ENCODE data around the gene UQCRC2.
A peak's percentile ranks its signal among the peaks of the same experiment; 100 is the strongest.
"Not testable (repeated sequence)": the region's sequence is repeated elsewhere in the genome, so short reads cannot be mapped to it uniquely, and the experiment has no call there.

The UQCRC2 gene

DNA sequence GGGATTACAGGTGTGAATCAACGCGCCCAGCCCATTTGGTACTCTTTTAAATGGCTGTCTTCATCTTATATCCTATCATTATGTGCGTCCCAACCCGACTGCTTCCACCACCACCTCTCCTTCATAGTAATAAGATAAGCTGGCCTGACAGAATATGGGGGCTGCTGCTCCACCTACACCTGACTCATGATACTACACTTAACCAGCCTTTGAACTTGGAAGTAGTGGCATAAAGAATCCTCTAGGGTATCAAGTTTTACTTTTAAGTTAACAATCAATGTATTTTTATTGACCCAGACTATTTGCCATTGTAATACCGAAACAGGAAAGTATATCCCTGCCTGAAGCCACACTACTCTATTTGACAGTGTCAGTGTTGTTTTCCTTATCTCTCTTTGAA lies 28.9 kb downstream of the UQCRC2 start:
- DNase-seq (ENCODE audit: low read depth in 2 of 2): no peak

DNA sequence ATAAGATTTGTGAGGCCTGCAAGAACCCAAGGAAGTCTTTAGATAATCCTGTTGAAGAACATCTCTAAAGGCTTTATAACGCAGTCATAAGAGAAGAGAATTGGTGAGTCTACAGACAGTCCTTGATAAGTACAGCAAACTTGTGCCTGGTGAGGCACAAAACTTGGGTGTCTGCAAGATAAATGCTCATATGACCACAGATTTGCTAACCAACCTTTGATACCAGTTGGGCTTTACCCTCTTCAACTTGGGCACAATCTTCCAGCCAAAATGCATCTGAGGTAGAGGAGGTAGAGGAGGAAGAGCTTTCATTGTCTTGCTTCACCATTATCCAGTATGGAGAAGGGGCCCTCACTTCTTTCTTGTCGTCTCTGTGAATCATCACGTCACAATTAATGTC lies 30.9 kb downstream of the UQCRC2 start:
- DNase-seq (ENCODE audit: low read depth in 2 of 2): no peak

DNA sequence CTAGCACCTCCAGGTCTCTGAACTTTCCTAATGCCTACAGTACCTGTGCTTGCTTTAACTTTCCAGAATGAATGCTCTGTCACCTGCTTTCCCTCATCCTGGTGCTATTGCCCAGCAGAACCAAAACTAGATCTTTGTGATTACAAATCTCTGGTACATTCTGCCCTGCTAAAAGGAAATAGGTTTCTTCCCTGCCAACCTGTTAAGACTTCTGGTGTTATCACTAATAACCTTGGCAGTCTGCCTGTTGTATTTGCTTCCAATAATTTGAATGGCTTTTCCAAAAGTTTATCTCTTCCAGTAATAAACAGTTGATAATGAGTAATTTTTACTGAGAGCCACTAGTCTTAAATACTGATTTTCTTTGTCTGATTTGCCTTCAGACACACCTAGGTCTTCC lies 32.4 kb downstream of the UQCRC2 start:
- no peak for DNase-seq (ENCODE audit: low read depth in 2 of 2)

DNA sequence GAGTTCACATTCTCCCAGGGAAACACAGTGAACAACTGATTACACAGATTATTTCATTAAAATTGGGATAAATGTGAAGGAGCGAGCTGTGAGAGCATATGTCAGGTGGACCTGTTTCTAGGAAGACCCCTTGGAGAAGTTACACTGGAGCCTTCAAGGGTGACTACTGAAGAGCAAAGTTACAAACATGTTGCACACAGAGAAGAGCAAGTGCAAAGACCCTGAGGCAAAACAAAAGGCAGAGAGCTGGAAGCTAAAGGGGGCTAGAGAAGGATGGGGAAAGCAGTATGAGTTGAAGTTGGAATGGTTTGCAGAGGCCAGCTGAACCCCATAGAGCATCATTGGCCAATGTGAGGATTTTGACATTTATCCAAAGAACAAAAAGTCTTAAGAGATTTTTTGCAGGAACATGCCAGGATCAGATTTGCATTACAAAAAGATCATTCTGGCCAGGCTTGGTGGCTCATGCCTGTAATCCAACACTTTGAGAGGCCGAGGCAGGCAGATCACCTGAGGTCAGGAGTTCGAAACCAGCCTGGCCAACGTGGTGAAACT lies 33.6 kb downstream of the UQCRC2 start:
- no peak for DNase-seq (ENCODE audit: low read depth in 2 of 2)

DNA sequence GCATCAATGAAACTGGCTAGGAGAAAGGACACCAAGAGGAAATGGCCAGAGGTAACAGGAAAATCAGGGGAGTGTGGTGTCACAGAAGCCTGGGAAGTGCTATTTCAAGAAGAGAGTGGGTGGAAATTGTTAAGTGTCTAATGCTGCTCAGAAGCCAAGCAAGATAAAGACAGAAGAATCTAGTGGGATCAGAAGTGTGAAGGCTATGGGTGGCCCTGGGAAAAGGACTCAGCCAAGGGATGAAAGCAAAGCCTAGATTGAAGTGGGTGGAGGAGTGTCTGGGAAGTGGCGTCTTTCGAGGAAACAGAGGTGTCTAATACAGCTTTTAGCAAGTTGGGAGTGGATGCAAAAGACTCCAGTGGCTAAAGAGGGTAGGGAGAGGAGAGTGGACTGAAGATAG lies 34.3 kb downstream of the UQCRC2 start:
- no peak for DNase-seq (ENCODE audit: low read depth in 2 of 2)

DNA sequence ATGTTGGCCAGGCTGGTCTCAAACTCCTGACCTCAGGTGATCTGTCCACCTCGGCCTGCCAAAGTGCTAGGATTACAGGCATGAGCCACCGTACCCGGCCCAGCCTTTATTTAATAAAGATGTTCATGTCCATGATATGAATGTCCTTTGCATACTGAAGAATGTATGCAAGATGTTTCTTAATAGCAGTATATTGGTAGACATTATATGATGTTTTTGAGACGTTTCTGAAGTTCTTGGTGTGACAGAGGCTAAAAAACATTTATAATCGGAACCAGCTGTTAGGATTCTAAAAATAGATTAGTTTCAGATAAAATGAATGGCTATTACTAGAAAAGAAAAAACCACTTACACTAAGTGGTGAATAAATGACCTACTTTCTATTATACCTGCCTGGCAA lies 36.0 kb downstream of the UQCRC2 start:
- DNase-seq (ENCODE audit: low read depth in 2 of 2): no peak

DNA sequence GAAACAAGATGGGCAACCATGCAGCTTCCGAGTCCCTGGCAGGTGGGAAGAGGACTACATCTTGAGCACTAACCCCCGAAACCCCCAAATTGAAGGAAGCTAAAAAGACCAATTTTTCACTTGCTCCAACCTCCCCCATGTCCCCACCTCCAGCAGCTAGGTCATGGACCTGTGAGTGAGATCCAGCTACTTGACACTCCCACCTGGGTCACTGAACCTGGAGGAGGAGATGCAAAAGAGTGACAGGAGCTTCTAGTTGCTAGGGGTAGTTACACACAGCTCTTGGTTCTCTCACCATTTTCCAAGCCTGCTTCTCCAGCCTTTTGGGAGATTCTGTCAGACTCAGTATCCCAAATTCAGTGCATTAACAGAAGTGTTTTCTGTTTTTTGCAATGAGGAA lies 36.6 kb downstream of the UQCRC2 start:
- DNase-seq (ENCODE audit: low read depth in 2 of 2): no peak

DNA sequence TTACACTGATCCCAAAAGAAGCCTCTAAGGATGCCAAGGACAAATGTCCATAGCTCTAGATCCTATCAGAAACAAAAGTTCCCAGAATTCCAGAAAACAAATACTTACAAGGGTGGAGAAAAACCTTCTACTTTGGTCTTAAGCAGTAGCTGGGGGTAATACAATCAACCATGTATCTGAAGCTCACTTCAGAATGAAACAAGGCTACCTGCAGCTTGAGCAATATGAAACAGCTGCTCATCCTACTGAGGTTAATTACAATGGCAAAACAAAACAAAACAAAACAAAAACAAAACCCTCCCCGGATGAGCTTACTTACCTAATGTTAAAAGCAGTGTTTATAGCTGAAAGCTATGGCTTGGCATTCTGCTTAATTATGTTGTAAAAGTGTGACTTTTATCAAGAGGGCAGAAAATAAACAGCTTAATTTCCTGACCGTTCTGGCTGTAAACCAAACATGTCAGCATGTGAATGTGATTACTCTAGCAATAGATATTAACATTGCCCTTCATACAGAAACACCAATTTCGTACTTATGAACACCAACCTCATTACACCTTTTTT lies 37.3 kb downstream of the UQCRC2 start:
- no peak for DNase-seq (ENCODE audit: low read depth in 2 of 2)

DNA sequence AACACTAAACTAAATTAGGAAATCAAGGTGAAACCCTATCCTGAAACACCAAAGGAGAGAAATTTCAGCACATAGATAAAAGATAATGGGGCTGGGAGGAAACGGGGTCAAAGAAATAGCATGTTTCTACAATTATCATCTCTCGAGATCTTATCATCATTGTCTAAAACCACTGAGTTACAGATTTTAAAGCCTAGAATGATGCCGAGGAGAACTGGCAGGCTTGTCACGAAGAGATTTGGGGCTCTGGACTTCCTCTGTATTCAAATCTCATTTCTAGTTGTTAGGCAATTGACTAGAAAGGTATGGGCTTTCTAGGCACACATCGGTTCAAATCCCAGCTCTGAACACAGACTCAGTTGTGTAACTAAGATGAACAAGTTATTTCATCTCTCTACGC lies 38.5 kb downstream of the UQCRC2 start:
- DNase-seq (ENCODE audit: low read depth in 2 of 2): no peak

DNA sequence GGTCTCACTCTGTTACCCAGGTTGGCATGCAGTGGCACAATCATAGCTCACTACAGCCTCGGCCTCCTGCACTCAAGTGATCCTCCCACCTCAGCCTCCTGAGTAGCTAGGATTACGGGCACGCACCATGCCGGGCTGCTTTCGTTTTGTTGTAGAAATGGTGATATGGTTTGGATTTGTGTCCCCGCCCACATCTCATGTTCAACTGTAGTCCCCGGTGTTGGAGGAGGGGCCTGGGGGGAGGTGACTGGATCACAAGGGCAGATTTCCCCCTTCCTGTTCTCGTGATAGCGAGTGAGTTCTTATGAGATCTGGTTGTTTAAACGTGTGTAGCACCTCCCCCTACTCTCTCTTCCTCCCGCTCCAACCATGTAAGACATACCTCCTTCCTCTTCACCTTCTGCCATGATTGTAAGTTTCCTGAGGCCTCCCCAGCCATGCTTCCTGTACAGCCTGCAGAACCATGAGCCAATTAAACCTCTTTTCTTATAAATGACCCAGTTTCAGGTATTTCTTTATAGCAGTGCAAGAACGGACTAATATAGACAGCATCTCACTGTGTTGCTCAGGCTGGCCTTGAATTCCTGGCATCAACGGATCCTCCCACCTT lies 41.8 kb downstream of the UQCRC2 start:
- DNase-seq (ENCODE audit: low read depth in 2 of 2): no peak

DNA sequence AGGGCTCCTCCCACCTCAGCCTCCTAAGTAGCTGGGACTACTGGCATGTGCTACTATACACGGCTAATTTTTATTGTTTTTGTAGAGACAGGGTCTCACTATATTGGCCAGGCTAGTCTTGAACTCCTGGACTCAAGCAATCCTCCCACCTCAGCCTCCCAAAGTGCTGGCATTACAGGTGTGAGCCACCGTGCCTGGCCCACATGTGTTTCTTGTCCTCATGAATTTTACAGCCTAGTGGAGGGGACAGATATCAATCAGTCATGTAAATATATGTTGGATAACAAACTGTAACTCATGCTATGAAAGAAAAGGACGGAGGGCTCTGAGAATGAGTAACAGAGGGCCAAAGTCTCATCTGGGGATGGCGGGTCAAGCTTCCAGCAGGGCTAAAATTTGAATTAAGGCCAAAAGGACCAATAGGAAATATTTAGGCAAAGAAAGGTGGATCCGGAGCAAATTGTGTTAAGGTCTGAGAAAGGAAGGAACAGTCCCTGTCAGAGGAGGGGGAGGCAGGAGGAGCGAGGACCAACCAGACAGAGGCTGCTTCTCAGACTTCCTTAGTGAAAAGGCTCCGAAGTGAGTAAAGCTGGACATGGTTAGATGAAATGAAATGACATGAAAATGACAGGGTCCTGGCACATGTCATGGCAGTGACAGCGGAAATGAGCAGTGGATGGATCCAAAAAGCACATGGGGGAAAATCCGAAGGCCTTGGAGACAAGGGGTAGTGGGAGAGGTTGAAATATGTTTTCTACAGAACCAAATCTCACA lies 43.9 kb downstream of the UQCRC2 start:
- DNase-seq (ENCODE audit: low read depth in 2 of 2): no peak

DNA sequence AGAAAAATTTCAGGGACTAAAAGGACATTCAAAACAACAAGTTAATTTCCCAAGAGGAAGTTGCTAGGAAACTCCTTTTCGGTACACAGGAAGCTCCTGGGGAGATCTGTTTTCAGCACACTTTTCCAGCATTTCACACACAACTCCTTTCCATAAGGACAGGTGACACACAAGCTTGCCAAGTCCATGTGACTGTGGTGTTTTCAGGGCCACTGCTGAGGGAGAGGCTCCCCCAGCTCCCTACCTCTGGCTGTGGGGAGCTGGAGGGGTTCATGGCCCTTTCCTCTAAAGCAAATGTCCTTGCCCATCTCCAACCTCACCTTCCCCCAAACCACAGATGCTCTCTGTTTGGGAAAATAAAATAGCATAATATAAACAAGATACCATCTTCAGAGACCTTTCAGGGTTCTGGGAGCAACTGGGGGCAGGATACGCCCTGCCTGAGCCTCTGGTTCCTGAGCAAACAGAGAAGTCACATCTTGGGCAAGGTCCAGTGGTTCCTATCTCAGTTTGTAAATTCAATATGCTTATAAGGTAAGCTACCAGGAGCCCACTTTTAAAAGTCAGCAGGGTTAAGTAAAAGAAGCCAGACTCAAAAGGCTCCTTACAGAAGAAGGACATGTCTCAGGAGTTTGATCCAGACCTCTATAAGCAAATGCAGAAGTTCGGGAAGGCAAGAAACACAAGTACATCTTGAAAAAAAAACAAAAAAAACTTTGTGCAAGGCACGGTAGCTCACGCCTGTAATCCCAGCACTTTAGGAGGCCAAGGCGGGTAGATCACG lies 44.7 kb downstream of the UQCRC2 start:
- no peak for DNase-seq (ENCODE audit: low read depth in 2 of 2)

DNA sequence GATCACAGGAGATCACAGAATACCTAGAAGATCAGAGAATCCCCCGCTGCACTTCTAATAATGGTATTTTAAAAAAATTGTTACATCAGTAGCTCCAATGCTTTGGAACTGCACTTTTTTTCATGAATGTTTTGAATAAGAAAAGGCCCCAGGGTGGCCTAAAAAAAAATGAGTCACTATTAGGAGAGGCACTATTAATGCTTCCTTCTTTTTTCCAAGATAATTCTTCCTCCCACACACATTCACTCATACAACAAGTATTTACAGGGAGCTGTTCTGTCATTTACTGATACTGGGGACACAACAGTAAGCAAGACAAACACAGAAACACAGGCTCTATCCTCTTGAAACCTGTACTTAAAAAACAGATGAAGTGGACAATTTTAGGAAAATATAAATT lies 48.4 kb downstream of the UQCRC2 start:
- DNase-seq (ENCODE audit: low read depth in 2 of 2): no peak

DNA sequence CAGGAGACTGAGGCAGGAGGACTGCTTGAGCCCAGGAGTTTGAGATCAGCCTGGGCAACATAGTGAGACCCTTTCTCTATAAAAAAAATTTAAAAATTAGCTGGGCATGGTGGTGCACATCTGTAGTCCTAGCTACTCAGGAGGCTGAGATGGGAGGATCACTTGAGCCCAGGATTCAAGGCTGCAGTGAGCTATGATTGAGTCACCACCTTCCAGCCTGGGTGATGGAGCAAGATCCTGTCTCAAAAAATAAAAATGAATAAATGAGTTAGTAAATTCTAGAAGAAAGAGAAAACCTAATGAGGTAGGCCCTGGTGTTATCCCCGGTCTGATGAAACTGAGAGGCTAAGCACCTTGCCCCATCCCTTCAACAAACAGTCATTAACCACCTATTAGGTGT lies 48.9 kb downstream of the UQCRC2 start:
- not testable (repeated sequence) for DNase-seq (ENCODE audit: low read depth in 2 of 2)

DNA sequence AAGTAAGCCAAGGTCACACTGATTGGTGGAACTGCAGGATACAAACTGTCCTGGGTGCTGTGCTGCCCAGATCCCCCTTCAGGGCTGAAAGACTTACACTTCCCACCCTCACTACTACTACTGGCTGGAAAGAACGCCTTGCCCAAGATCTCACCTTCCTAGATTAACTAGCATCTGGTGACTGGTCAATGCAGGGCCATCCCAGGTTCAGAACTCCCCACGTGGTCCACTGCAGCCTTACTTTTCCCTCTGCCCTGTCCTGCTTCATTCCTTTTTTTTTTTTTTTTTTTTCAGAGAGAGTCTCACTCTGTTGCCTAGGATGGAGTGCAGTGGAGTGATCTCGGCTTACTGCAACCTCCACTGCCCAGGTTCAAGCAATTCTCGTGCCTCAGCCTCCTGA lies 50.0 kb downstream of the UQCRC2 start:
- DNase-seq (ENCODE audit: low read depth in 2 of 2): no peak

DNA sequence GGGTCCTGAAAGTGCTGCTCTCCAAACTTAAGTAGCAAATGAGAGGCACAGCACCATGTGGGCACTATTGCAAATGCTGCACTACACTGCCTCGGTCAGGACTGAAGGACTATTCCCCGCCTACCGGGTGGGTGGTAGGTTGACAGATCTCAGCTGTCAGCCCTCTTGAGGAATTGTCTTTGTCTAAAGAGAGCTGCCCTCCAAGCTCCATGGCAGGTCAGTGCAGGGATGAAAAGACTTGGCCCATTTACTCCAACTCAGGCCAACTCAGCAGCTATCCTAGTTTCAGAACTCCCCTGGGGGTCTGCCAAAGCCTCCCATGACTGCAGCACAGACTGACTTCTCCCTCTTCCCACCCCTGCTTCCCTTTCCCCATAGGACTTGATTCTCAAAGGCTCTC lies 51.2 kb downstream of the UQCRC2 start:
- no peak for DNase-seq (ENCODE audit: low read depth in 2 of 2)

DNA sequence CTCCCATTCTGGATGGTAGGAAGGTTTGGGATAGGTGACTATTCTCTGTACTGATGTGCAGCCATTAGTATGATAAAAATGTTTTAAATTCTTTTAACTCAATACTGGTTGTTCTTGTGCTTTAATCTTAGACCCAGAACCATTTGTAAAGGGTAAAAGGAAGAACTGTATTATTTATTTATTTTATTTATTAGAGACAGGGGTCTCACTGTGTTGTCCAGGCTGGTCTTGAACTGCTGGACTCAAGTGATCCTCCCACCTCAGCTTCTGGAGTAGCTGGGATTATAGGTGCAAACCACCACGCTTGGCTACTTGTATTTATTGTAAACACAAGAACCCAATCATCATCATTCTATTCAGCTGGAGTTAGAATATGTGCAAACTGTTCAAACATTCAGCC lies 52.6 kb downstream of the UQCRC2 start:
- DNase-seq (ENCODE audit: low read depth in 2 of 2): no peak

DNA sequence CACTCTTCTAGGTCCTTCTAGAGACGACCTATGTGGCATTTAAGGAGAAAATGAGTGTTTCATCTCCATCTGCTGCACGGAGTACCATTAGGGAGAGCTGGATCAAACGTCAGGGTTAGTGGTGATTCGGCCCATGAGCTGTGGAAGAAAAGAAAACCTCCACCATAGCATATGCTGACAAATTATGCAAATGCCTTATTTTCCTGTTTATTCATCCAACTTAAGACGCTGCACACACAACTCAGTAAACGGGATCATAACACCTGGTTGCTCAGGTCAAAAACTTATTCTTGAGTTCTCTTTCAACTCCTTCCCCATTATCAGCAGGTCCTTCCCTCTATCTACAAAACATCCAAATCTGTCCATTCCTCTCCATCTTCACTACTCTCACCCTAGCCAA lies 53.5 kb downstream of the UQCRC2 start:
- DNase-seq (ENCODE audit: low read depth in 2 of 2): no peak

DNA sequence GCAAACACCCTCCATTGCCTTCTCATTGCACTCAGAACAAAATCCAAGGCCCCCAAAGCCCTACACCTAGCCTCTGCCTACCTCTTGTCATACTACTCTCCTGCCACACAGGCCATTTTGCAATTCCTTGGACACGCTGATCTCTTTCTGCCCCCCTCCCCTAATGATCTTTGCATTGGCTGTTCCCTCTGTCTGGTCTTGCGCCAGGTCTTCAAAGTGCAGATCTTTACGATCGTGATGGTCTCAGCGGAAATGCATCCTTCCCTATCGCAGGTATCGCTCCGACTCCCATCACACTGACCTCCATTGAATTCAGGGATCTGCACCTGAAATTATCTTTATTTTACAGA lies 54.0 kb downstream of the UQCRC2 start:
- DNase-seq (ENCODE audit: low read depth in 2 of 2): no peak

DNA sequence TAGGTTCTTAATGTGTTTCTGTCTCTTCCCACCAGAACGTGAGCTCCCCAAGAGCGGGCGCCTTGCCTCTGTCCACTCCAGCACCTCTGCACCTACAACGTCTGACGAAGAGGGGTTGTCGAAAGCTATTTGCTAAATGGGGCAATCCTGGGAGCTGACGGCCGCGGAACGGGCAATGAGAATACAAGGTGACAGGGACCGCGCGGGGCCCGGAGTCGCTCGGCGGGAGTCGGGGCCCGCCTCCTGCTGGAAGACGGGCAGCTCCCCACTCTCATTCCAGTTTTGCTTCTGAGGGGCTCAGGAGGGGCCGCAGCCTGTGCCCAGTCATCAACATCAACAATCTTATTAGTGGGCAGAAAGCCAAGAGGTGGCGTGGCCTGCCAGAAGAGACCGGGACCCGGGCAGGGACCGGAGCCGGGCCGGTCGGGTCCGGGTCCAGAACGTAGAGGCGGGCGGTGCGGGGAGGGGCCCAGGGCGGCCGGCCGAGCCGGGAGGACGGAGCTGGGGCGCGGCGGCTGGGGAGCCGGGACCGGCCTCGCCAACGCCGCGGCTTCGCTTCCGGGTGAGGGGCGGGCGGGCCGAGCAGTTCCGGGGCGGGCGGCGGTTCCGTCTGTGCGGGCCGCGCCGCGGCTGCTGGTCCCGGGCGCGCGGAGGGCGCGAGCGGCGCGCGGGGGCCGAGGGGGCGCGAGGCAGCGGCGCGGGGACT lies 54.5 kb downstream of the UQCRC2 start, which contains the start of gene MOSMO:
TSS of gene MOSMO (plus strand) at position 603 of the 706 bp plus-strand sequence. CDS start 191 bp downstream, outside the sequence.
- peak; percentile 37 to 60 for DNase-seq (ENCODE audit: low read depth in 2 of 2)

DNA sequence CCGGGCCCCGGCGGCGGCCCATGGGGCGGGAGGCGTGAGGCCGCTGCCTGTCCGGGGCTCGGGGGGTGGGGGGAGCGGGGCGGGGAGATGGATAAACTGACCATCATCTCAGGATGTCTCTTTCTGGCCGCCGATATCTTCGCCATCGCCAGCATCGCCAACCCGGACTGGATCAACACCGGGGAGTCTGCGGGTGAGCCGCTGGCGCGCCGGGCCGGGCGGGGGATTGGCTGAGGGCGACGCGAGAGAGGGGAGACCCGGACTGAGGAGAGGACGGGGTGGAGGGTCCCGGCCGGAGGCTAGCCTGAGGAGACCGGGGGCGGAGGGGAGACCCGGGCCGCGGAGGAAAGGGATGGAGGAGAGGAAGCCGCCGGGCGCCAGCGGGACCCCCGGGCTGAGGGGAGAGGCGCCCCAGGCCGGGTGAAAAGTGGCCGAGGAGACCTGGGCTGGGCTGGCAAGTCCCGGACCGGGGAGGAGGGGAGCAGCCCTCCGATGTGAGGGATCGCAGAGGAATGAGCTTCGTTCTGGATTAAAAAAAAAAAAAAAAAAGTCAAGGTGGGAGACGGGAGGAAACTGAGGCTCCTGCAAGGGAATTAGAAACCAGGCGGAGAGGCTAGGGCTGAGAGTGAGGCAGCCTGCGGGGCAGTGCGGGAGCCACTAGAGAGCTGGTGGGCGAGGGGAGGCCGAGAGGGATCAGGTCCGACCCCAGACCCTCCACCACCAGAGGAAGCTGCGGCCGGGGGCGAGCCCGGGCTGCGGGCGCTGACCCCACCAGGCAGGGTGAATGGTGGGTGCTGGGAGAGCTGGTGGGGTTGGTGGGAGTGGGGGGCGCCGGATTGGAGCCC lies 55.3 kb downstream of the UQCRC2 start:
- DNase-seq (ENCODE audit: low read depth in 2 of 2): peak in 1 of 2 experiments; percentile 12
